Lower leg skin (tissue), 4 donors: ENCODE data around the gene ZNF765. TPM values are rescaled to one million over a fixed set of nuclear protein-coding genes. Genes with fewer than 3 reads are reported as not detected.
"Not testable (repeated sequence)": the region's sequence is repeated elsewhere in the genome, so short reads cannot be mapped to it uniquely, and the experiment has no call there.

Experiments used
- DNase-seq, 2 donors: peaks; one replicate each; pipeline ENCODE4 v3.0.0-alpha.2; 2019; ENCODE audit warnings: low spot score in 2 of 2
- H3K4me3 ChIP-seq: fragments of 200-600 bp; sonication (generic); 2 replicates; pipeline ENCODE4 v1.5.1; 2017; ENCODE audit warnings: mild to moderate bottlenecking, low read depth; ENCODE audit not compliant: poor library complexity, severe bottlenecking
- POLR2A ChIP-seq, 2 donors: fragments of 450-650 bp; IDR thresholded peaks; one replicate each; pipeline ENCODE4 v1.6.1; 2016 to 2017; ENCODE audit warnings: antibody characterized with exemption in 2 of 2, mild to moderate bottlenecking in 1 of 2, moderate library complexity in 1 of 2
- WGBS, 2 donors: methylation state at CpG; one replicate each; pipeline ENCODE4 v1.1.5; 2018; 5-methylcytosine and 5-hydroxymethylcytosine counted together
- intact Hi-C: fragments of 100-400 bp; cut with DNase I; formaldehyde crosslinking; loops from one replicate; pipeline ENCODE4 v1.15.0; 2023; ENCODE audit warnings: low total_unique reads
- total RNA-seq, 4 donors: library from RNA; depleted of rRNA; stranded (reverse); fragments of >200 nt; gene quantifications; one replicate each; pipeline ENCODE4 v1.1.0, GENCODE V29; 2016
- TF ChIP-seq, protein P1 (sequence below), 3 donors: fragments of 450-650 bp; IDR thresholded peaks; one replicate each; pipeline ENCODE4 v1.5.1; 2016; ENCODE audit warnings: antibody characterized with exemption in 3 of 3, mild to moderate bottlenecking in 3 of 3, moderate library complexity in 2 of 3

The ZNF765 gene
- total RNA-seq, result 10 to 100 TPM in 1 of 4 donors, 1 to 10 TPM in 3; 8.3 to 11.6 (median 9.1) TPM

DNA sequence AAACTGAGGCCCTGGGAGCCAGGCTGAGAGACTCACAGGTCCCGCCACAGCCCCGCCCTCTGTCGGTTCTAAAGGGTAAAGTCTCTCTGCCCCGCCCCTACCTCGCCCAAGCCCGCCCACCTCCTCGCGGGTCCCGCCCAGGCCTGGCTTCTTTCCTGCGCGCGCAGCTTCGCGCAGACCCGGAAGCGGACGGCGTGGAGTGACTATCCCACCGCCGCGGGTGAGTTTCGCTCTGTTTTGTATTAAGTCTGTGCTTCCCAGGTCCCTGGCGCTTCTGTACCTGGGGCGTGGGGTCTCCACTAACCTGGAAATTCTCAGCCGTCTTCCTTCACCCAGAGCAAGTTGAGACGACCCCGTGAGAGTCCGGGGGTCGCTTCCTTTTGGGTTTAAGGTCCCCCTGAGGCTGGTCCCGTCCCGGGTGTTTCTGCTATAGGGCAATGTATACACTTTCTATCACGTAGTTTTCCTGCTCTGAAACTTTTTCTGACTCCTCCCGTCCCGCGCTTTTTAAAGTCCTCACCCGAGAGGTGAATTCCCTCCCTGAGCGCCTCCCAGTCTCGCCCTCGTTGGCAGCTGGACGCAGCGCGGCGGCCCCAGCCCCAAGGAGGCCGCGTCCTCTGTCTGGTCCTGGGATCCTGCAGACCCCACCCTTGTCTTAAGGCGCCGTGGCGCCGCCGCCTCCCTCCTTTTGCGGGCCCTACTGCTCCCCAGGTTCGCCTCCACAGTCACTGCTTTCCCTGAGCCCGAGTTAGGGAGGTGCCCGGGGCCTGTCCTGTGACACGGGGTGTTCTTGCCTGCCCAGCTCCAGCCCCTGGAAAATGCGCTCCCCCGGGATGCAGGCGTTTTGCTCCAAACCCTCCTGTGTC is at the start of gene ZNF765:
ZNF765 (plus strand) TSS at position 176 of the 866 bp plus-strand sequence. CDS start 2,867 bp downstream, outside the sequence.
- intact Hi-C loops, result no loop called here

DNA sequence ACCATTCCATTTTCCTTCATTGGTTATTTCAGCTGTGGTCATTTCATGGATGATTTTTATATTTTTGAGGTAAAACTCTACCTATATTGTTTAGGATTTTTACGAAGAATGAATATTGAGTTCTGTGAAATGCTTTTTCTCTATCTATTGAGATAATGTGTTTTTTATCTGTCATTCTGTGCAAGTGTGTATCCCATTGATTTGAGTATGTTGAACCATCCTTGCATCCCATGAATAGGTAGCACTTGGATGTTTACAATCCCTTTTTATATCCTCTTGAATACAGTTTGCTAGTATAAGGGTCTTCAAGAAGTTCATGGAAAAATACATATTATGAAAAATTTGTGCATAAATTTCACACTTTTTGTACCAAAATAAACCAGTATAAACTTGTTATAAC is 39.2 kb upstream of the ZNF765 start:
- intact Hi-C loops, result no loop called here
- no peak for TF ChIP-seq POLR2A (IDR thresholded peaks at IDR 0.05)
- TF ChIP-seq, protein P1, sequence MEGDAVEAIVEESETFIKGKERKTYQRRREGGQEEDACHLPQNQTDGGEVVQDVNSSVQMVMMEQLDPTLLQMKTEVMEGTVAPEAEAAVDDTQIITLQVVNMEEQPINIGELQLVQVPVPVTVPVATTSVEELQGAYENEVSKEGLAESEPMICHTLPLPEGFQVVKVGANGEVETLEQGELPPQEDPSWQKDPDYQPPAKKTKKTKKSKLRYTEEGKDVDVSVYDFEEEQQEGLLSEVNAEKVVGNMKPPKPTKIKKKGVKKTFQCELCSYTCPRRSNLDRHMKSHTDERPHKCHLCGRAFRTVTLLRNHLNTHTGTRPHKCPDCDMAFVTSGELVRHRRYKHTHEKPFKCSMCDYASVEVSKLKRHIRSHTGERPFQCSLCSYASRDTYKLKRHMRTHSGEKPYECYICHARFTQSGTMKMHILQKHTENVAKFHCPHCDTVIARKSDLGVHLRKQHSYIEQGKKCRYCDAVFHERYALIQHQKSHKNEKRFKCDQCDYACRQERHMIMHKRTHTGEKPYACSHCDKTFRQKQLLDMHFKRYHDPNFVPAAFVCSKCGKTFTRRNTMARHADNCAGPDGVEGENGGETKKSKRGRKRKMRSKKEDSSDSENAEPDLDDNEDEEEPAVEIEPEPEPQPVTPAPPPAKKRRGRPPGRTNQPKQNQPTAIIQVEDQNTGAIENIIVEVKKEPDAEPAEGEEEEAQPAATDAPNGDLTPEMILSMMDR (IDR thresholded peaks at IDR 0.05), result no peak
- DNase-seq, result no peak
- H3K4me3 ChIP-seq, result no peak overlapping the region
- WGBS, 2 donors, result 94 to 100% methylated on average over 1 of the region's 1 CpG

More for the DNA sequence above, at the start of gene ZNF765:
- TF ChIP-seq POLR2A (IDR thresholded peaks at IDR 0.05), result no peak
- TF ChIP-seq, protein P1 (IDR thresholded peaks at IDR 0.05), result no peak
- H3K4me3 ChIP-seq, result peak within 1 kb of the TSS; percentile 52
- 0% methylated on average over 55 of the region's 58 CpGs for WGBS, 2 donors
- peak; percentile 93 to 99 for DNase-seq

DNA sequence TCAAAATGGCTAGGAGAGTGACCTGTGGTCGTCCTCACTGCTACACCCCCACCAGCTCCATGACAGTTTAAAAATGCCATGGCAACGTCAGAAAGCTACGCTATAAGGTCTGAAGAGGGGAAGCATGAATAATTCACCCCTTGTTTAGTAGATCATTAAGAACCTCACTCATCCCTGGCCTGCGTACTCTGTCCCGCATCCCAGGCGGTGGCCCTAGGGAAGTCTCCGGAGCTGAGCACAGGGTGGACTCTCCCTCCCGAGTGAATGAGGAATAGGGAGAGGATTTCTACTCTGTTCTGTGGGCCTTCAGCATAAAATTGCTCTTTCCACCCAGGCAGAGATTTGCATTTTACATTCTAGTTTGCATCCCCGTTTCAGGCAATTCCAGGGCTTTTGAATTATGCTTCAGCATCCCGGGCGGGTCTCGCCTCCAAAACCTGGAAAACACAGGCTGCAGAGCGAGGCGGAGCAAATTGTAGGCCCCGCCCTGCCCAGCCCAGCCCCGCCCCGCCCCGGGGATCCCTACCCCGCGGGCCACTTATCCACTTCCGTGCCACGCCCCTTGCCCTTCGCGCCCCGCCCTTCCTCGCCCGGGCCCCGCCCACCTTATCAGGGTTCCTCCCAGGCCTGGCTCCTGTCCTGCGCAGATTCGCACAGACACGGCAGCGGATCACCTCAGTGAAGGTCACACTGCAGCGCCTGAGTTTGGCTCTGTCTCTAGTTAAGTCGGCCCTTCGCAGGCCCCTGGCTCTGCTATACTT is 36.9 kb upstream of the ZNF765 start:
- H3K4me3 ChIP-seq, result no peak overlapping the region
- DNase-seq, result no peak
- intact Hi-C loops, result no loop called here
- 62 to 74% methylated on average over 35 of the region's 35 CpGs for WGBS, 2 donors
- TF ChIP-seq, protein P1 (IDR thresholded peaks at IDR 0.05), result no peak
- no peak for TF ChIP-seq POLR2A (IDR thresholded peaks at IDR 0.05)

DNA sequence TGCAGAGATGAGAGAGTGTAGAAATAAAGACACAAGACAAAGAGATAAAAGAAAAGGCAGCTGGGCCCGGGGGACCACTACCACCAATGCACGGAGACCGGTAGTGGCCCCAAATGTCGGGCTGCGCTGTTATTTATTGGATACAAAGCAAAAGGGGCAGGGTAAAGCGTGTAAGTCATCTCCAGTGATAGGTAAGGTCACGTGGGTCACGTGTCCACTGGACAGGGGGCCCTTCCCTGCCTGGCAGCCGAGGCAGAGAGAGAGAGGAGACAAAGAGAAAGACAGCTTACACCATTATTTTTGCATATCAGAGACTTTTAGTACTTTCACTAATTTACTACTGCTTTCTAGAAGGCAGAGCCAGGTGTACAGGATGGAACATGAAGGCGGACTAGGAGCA is 34.9 kb upstream of the ZNF765 start:
- intact Hi-C loops, H3K4me3 ChIP-seq, DNase-seq: not testable (repeated sequence)
- WGBS, 2 donors, result 89 to 94% methylated on average over 10 of the region's 10 CpGs

GRCh38 chr19:53365134-53365898 is 29.6 kb upstream of the ZNF765 start, which contains the start of gene ZNF525:
ZNF525 (plus strand) TSS chr19:53365705; CDS start chr19:53372282, 6,577 bp downstream.
- peak within 1 kb of the TSS; percentile 48 for H3K4me3 ChIP-seq
- TF ChIP-seq POLR2A (IDR thresholded peaks at IDR 0.05), result no peak
- TF ChIP-seq, protein P1 (IDR thresholded peaks at IDR 0.05), result no peak
- DNase-seq, result peak; percentile 89 to 98
- intact Hi-C loops, result no loop called here
- 1% methylated on average over 40 to 45 of the region's 45 CpGs for WGBS, 2 donors
